ENCODE data around the gene PRKRIP1.

- TF ChIP-seq CTCF (IDR thresholded peaks at IDR 0.05; ENCODE audit: low read depth, low read length) = no peak
- no peak for TF ChIP-seq EZH2phosphoT487 (IDR thresholded peaks at IDR 0.05; ENCODE audit: low read depth)
These were observed 3.8 kb upstream of the PRKRIP1 start for GRCh38 chr7:102392330-102392729.
